OCI-LY1 (cell line): Measurements from ENCODE around the gene ELMO1.

Experiments used
- H2AFZ ChIP-seq: fragments of 200-600 bp; sonication (generic), shearing (Covaris generic); 2 replicates; pipeline ENCODE4 v1.6.0; 2014; ENCODE audit warnings: antibody characterized with exemption, mild to moderate bottlenecking, low read length
- H3F3A ChIP-seq: fragments of 200-600 bp; sonication (generic), shearing (Covaris generic); 2 replicates; pipeline ENCODE4 v1.6.0; 2014; ENCODE audit warnings: mild to moderate bottlenecking, antibody characterized with exemption, low read length, moderate library complexity; ENCODE audit not compliant: insufficient read depth
- H3K27ac ChIP-seq: fragments of 200-600 bp; sonication (generic); 2 replicates; pipeline ENCODE4 v1.5.1; 2014; ENCODE audit warnings: low read length, mixed run types, mild to moderate bottlenecking, low read depth; ENCODE audit not compliant: poor library complexity, severe bottlenecking
- H3K27me3 ChIP-seq: fragments of 200-600 bp; sonication (generic); 2 replicates; pipeline ENCODE4 v1.6.0; 2014; ENCODE audit warnings: antibody characterized with exemption, mild to moderate bottlenecking, low read length, moderate library complexity; ENCODE audit not compliant: insufficient read depth
- H3K36me3 ChIP-seq: fragments of 200-600 bp; sonication (generic); 2 replicates; pipeline ENCODE4 v1.6.1; 2014; ENCODE audit warnings: mild to moderate bottlenecking, antibody characterized with exemption, low read length, moderate library complexity, mixed read lengths; ENCODE audit not compliant: insufficient read depth
- H3K4me1 ChIP-seq: fragments of 200-600 bp; sonication (generic); 2 replicates; pipeline ENCODE4 v1.5.1; 2014; ENCODE audit warnings: mild to moderate bottlenecking, low read length, moderate library complexity; ENCODE audit not compliant: insufficient read depth, severe bottlenecking
- H3K4me2 ChIP-seq: fragments of 200-600 bp; sonication (generic), shearing (Covaris generic); 2 replicates; pipeline ENCODE4 v1.6.1; 2014; ENCODE audit warnings: low read length
- H3K4me3 ChIP-seq: fragments of 200-600 bp; sonication (generic); 2 replicates; pipeline ENCODE4 v1.5.1; 2014; ENCODE audit warnings: low read length, low read depth, mild to moderate bottlenecking, mixed read lengths; ENCODE audit not compliant: poor library complexity, severe bottlenecking
- H3K79me2 ChIP-seq: fragments of 200-600 bp; shearing (Covaris generic); 2 replicates; pipeline ENCODE4 v1.6.1; 2016; ENCODE audit warnings: mixed run types, low read length, mixed read lengths; ENCODE audit not compliant: insufficient read depth
- H3K9ac ChIP-seq: fragments of 200-600 bp; sonication (generic), shearing (Covaris generic); 2 replicates; pipeline ENCODE4 v1.6.1; 2014; ENCODE audit warnings: mild to moderate bottlenecking, low read length, mixed read lengths
- H3K9me2 ChIP-seq: fragments of 200-600 bp; sonication (generic), shearing (Covaris generic); 2 replicates; pipeline ENCODE4 v1.6.1; 2014; ENCODE audit warnings: low read depth, mild to moderate bottlenecking, low read length, mixed read lengths
- H3K9me3 ChIP-seq: fragments of 200-600 bp; shearing (Covaris generic); 2 replicates; pipeline ENCODE4 v1.6.1; 2014; ENCODE audit warnings: low read length, mixed read lengths
- H4K20me1 ChIP-seq: fragments of 200-600 bp; sonication (generic), shearing (Covaris generic); 2 replicates; pipeline ENCODE4 v1.6.0; 2016; ENCODE audit warnings: mild to moderate bottlenecking, low read length; ENCODE audit not compliant: insufficient read depth
- CTCF ChIP-seq: fragments of 200-600 bp; sonication (generic), shearing (Covaris generic); IDR thresholded peaks from 2 replicates; pipeline ENCODE4 v1.5.1; 2017; ENCODE audit warnings: mild to moderate bottlenecking, antibody characterized with exemption, low read length, moderate library complexity, mixed read lengths
- EZH2 ChIP-seq: fragments of 200-600 bp; sonication (generic), shearing (Covaris generic); IDR thresholded peaks from 2 replicates; pipeline ENCODE4 v1.8.0; 2017; ENCODE audit warnings: borderline replicate concordance, mixed run types, mild to moderate bottlenecking, antibody characterized with exemption, low read length, moderate library complexity, mixed read lengths

The ELMO1 gene

GRCh38 chr7:37000511-37000910 is 448.2 kb downstream of the ELMO1 start:
- Histone ChIP-seq H3K9me2 (no peaks in the 10 kb centered on the region), H3K27ac (no peak overlapping the region), H3K36me3 (peaks cover 60% of the 10 kb centered on the region), H2AFZ (no peak overlapping the region), H3K4me3 (no peak overlapping the region), H3K27me3 (no peaks in the 10 kb centered on the region), H3K4me2 (no peak overlapping the region), H3K9ac (no peak overlapping the region), H3F3A (no peaks in the 10 kb centered on the region), H4K20me1 (no peaks in the 10 kb centered on the region), H3K9me3 (no peaks in the 10 kb centered on the region), H3K79me2 (no peaks in the 10 kb centered on the region), H3K4me1 (no peaks in the 10 kb centered on the region)
- TF ChIP-seq CTCF (no peak), EZH2 (no peak)

GRCh38 chr7:36999626-37000485 is 448.8 kb downstream of the ELMO1 start:
- Histone ChIP-seq H3K4me1 (no peaks in the 10 kb centered on the region), H2AFZ (no peak overlapping the region), H3K36me3 (peaks cover 60% of the 10 kb centered on the region), H3K27me3 (no peaks in the 10 kb centered on the region), H3K9me2 (no peaks in the 10 kb centered on the region), H4K20me1 (no peaks in the 10 kb centered on the region), H3K79me2 (no peaks in the 10 kb centered on the region), H3F3A (no peaks in the 10 kb centered on the region), H3K27ac (no peak overlapping the region), H3K4me3 (no peak overlapping the region), H3K4me2 (no peak overlapping the region), H3K9ac (no peak overlapping the region), H3K9me3 (no peaks in the 10 kb centered on the region)
- no peak for TF ChIP-seq EZH2
- TF ChIP-seq CTCF, result no peak

- TF ChIP-seq EZH2 (no peak), CTCF (no peak)
- Histone ChIP-seq H3K9ac (no peak overlapping the region), H3K4me2 (no peak overlapping the region), H4K20me1 (no peaks in the 10 kb centered on the region), H3K9me2 (no peaks in the 10 kb centered on the region), H3K36me3 (peaks cover 24% of the 10 kb centered on the region; the same call in 1 of the 2 replicates), H3K9me3 (no peaks in the 10 kb centered on the region), H3K4me1 (no peaks in the 10 kb centered on the region), H3K27me3 (no peaks in the 10 kb centered on the region), H3K79me2 (no peaks in the 10 kb centered on the region), H3F3A (no peaks in the 10 kb centered on the region), H3K27ac (no peak overlapping the region), H2AFZ (no peak overlapping the region), H3K4me3 (no peak overlapping the region)
Measured at GRCh38 chr7:36995776-36996175, 452.9 kb downstream of the ELMO1 start.
